ENCODE results near the gene POLD3. TPM values are rescaled to one million over a fixed set of nuclear protein-coding genes. Genes with fewer than 3 reads are reported as not detected.

Gene POLD3
- polyA plus RNA-seq, 2 of the 4 experiments (the other 2 are of a cell fraction) = 20.7 to 36.3 TPM

DNA sequence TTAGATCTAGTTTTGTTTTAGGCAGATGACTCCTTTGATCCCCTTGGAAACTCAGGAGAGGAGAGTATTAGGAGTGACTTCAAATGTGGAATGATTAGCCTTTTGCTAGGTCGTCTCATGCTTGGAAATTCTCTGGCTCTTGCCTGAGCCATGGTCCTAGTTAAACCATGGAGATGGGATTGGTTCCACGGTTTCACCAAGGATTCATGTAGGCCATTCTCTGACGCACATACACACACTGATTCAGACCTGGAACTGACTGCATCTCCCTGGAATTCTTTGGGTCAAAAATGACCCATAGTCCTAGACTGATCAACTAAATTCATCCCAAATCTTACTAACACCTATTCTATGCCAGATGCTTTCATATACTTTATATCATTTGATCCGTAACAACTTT is 56.5 kb downstream of the POLD3 start:
- Histone ChIP-seq H3K27ac (no peak overlapping the region), H3K9me3 (no peaks in the 10 kb centered on the region), H3K4me1 (no peaks in the 10 kb centered on the region), H3K4me3 (no peak overlapping the region), H3K4me2 (no peak overlapping the region)
- ChIA-PET CTCF (interaction anchor here (0.9 kb wide), 1 partner anchor 14 kb away, joined by 3 read pairs; no protein-coding TSS in a partner anchor), POLR2A (no interaction called here)
- 85% methylated on average over 4 of the region's 4 CpGs for WGBS (ENCODE audit: missing lambda C conversion rate)
- FAIRE-seq = no peak
- no peak for DNase-seq (ENCODE audit: low read depth in 1 of 2, low spot score in 1 of 2)
- TF ChIP-seq TP53 (CRISPR knock-in tag; IDR thresholded peaks at IDR 0.05) (no peak), BHLHE40 (IDR thresholded peaks at IDR 0.05; ENCODE audit: low read depth, low read length) (no peak), ZSCAN20 (CRISPR knock-in tag; IDR thresholded peaks at IDR 0.05) (no peak), CHD4 (IDR thresholded peaks at IDR 0.05; ENCODE audit: borderline replicate concordance) (no peak), RCOR1 (IDR thresholded peaks at IDR 0.05; ENCODE audit: low read depth, low read length) (no peak), HOXB5 (CRISPR knock-in tag; IDR thresholded peaks at IDR 0.05) (no peak)
- TF ChIP-seq, protein P1, sequence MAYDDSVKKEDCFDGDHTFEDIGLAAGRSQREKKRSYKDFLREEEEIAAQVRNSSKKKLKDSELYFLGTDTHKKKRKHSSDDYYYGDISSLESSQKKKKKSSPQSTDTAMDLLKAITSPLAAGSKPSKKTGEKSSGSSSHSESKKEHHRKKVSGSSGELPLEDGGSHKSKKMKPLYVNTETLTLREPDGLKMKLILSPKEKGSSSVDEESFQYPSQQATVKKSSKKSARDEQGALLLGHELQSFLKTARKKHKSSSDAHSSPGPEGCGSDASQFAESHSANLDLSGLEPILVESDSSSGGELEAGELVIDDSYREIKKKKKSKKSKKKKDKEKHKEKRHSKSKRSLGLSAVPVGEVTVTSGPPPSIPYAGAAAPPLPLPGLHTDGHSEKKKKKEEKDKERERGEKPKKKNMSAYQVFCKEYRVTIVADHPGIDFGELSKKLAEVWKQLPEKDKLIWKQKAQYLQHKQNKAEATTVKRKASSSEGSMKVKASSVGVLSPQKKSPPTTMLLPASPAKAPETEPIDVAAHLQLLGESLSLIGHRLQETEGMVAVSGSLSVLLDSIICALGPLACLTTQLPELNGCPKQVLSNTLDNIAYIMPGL (CRISPR knock-in tag; IDR thresholded peaks at IDR 0.05; ENCODE audit: borderline replicate concordance) = no peak
- TF ChIP-seq, protein P2, sequence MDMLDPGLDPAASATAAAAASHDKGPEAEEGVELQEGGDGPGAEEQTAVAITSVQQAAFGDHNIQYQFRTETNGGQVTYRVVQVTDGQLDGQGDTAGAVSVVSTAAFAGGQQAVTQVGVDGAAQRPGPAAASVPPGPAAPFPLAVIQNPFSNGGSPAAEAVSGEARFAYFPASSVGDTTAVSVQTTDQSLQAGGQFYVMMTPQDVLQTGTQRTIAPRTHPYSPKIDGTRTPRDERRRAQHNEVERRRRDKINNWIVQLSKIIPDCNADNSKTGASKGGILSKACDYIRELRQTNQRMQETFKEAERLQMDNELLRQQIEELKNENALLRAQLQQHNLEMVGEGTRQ (IDR thresholded peaks at IDR 0.05) = no peak
- ATAC-seq = no peak

DNA sequence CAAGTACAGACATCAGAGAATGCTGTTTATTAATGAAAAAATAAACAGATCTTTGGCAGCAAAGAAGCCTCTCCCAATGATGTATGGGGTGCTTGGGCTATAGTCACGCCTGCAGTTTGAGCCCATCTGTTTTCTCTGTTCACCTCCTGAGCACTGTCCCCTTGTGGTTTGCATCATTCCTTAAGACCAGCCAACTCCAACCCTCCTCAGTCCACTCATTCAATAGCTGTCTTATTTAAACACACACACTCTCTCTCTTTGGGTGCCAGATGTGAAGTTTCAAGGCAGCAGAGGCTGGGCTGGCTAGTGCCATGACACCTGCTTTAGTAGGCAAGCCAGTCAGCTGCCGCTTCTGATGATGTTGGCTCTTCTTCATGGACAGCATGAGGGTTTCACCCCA is 58.1 kb downstream of the POLD3 start:
- H3K4me2 ChIP-seq = no peak overlapping the region
- H3K4me1 ChIP-seq = no peaks in the 10 kb centered on the region
- ChIA-PET POLR2A (no interaction called here), CTCF (no interaction called here)
- H3K9me3 ChIP-seq = no peaks in the 10 kb centered on the region
- FAIRE-seq (no peak), DNase-seq (ENCODE audit: low read depth in 1 of 2, low spot score in 1 of 2) (no peak), ATAC-seq (no peak)
- no peak overlapping the region for H3K4me3 ChIP-seq
- WGBS (ENCODE audit: missing lambda C conversion rate) = 88% methylated on average over 2 of the region's 2 CpGs
- no peak overlapping the region for H3K27ac ChIP-seq
- no peak for TF ChIP-seq SREBF2 (IDR thresholded peaks at IDR 0.05)
- no peak for TF ChIP-seq CBX8 (IDR thresholded peaks at IDR 0.05)
- TF ChIP-seq, protein P3, sequence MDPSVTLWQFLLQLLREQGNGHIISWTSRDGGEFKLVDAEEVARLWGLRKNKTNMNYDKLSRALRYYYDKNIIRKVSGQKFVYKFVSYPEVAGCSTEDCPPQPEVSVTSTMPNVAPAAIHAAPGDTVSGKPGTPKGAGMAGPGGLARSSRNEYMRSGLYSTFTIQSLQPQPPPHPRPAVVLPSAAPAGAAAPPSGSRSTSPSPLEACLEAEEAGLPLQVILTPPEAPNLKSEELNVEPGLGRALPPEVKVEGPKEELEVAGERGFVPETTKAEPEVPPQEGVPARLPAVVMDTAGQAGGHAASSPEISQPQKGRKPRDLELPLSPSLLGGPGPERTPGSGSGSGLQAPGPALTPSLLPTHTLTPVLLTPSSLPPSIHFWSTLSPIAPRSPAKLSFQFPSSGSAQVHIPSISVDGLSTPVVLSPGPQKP (IDR thresholded peaks at IDR 0.05; ENCODE audit: low read depth, low read length) = no peak
- no peak for TF ChIP-seq PHF8 (IDR thresholded peaks at IDR 0.05; ENCODE audit: borderline replicate concordance, low read depth)
- TF ChIP-seq, protein P4, sequence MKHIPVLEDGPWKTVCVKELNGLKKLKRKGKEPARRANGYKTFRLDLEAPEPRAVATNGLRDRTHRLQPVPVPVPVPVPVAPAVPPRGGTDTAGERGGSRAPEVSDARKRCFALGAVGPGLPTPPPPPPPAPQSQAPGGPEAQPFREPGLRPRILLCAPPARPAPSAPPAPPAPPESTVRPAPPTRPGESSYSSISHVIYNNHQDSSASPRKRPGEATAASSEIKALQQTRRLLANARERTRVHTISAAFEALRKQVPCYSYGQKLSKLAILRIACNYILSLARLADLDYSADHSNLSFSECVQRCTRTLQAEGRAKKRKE (CRISPR knock-in tag; IDR thresholded peaks at IDR 0.05; ENCODE audit: low read depth) = no peak
- no peak for TF ChIP-seq MAZ (IDR thresholded peaks at IDR 0.05; ENCODE audit: borderline replicate concordance, low read depth, low read length)
- no peak for TF ChIP-seq ZFP36 (IDR thresholded peaks at IDR 0.05; ENCODE audit: borderline replicate concordance, partially characterized antibody)
- TF ChIP-seq EHF (CRISPR knock-in tag; IDR thresholded peaks at IDR 0.05) = no peak

DNA sequence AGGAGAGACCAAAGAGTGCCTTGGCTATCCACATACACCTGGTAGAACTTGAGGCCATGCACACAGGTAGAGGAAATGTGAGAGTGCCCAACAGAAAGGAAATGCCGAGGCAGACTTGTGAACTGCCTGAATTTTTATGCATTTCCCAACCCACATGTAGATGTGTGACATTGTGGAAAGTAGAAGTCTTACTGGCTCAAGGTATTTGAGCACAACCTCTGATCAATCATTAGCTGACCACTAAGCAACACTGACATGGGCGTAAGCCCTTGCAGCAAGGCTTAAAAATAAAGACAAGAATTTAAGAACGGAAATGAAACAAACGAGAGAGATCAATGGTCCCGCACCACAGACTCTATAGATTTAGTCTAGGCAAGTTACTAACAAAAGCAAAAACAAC is 62.6 kb downstream of the POLD3 start:
- Histone ChIP-seq H3K27ac (no peak overlapping the region), H3K9me3 (0 out of 3 replicates have a peak, but pooled peaks cover 4% of the 10 kb centered on the region), H3K4me2 (no peak overlapping the region), H3K4me3 (no peak overlapping the region), H3K4me1 (no peaks in the 10 kb centered on the region)
- WGBS (ENCODE audit: missing lambda C conversion rate) = 94% methylated on average over 5 of the region's 5 CpGs
- DNase-seq (ENCODE audit: low read depth in 1 of 2, low spot score in 1 of 2) (no peak), ATAC-seq (no peak), FAIRE-seq (no peak)
- POLR2A ChIA-PET = no interaction called here
- no peak for TF ChIP-seq ESRRA (IDR thresholded peaks at IDR 0.05; ENCODE audit: borderline replicate concordance, low read length)
- no peak for TF ChIP-seq CBX8 (IDR thresholded peaks at IDR 0.05)
- no peak for TF ChIP-seq TFCP2L1 (CRISPR knock-in tag; IDR thresholded peaks at IDR 0.05)
- no peak for TF ChIP-seq HOXA7 (CRISPR knock-in tag; IDR thresholded peaks at IDR 0.05)
- no peak for TF ChIP-seq CBX2 (IDR thresholded peaks at IDR 0.05; ENCODE audit: borderline replicate concordance, low read depth)
- TF ChIP-seq, protein P5, sequence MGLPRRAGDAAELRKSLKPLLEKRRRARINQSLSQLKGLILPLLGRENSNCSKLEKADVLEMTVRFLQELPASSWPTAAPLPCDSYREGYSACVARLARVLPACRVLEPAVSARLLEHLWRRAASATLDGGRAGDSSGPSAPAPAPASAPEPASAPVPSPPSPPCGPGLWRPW (IDR thresholded peaks at IDR 0.05) = no peak
- no peak for TF ChIP-seq POLR2A (IDR thresholded peaks at IDR 0.05; ENCODE audit: low read length)
- CTCF ChIA-PET = no interaction called here

All from A549 (cell line).